Activated CD4-positive, alpha-beta T cell treated with anti-CD3 and anti-CD28 coated beads, Interleukin-2, amount 50 U/mL, for 16 hours (primary cell): ENCODE measurements around the gene PDCD1.

Experiments
- DNase-seq: peaks from one replicate; pipeline ENCODE4 v3.0.0-alpha.2; 2020

The PDCD1 gene

GRCh38 chr2:241895427-241895711 lies 36.7 kb upstream of the PDCD1 start:
- no peak for DNase-seq

GRCh38 chr2:241894681-241895426 lies 36.2 kb upstream of the PDCD1 start:
- DNase-seq, result no peak

- DNase-seq, result no peak
These were observed 35.5 kb upstream of the PDCD1 start for GRCh38 chr2:241894056-241894641.

- DNase-seq, result no peak
These were observed 34.6 kb upstream of the PDCD1 start for GRCh38 chr2:241893265-241893664.

GRCh38 chr2:241892299-241893137 lies 33.8 kb upstream of the PDCD1 start:
- no peak for DNase-seq

GRCh38 chr2:241891988-241892298 lies 33.2 kb upstream of the PDCD1 start:
- DNase-seq, result no peak

GRCh38 chr2:241891315-241891987 lies 32.8 kb upstream of the PDCD1 start:
- DNase-seq, result no peak

GRCh38 chr2:241890524-241891235 lies 32.0 kb upstream of the PDCD1 start:
- DNase-seq, result no peak

GRCh38 chr2:241888641-241889040 lies 29.9 kb upstream of the PDCD1 start:
- no peak for DNase-seq

- no peak for DNase-seq
These were observed 29.3 kb upstream of the PDCD1 start for GRCh38 chr2:241887806-241888522.

GRCh38 chr2:241886840-241887447 lies 28.2 kb upstream of the PDCD1 start:
- DNase-seq, result no peak

GRCh38 chr2:241885946-241886643 lies 27.4 kb upstream of the PDCD1 start:
- DNase-seq, result no peak

GRCh38 chr2:241885291-241885945 lies 26.7 kb upstream of the PDCD1 start:
- no peak for DNase-seq

- DNase-seq, result no peak
These were observed 26.2 kb upstream of the PDCD1 start for GRCh38 chr2:241884951-241885290.

GRCh38 chr2:241882091-241882625 lies 23.5 kb upstream of the PDCD1 start:
- no peak for DNase-seq

GRCh38 chr2:241880311-241881073 lies 21.8 kb upstream of the PDCD1 start:
- no peak for DNase-seq

GRCh38 chr2:241879326-241879725 lies 20.6 kb upstream of the PDCD1 start:
- no peak for DNase-seq

- DNase-seq, result peak; percentile 84
These were observed 19.6 kb upstream of the PDCD1 start for GRCh38 chr2:241877989-241878970.
